ENCODE data around the gene C1orf167. TPM values are rescaled to one million over a fixed set of nuclear protein-coding genes. Genes with fewer than 3 reads are reported as not detected.

Gene C1orf167
- total and polyA plus RNA-seq, 2 experiments from 2014 or later, result 1.7 to 2.2 TPM

- no peak overlapping the region for H3K4me3 Mint-ChIP-seq
- peak overlapping the region; percentile 96 for H3K27ac ChIP-seq (ENCODE audit: low read depth)
- peak; percentile 79 for DNase-seq (ENCODE audit: low spot score)
- H3F3A ChIP-seq (replicated peaks; ENCODE audit: low read depth), result peaks cover 22% of the 10 kb centered on the region
- H3K9me2 ChIP-seq (ENCODE audit: insufficient read depth), result no peaks in the 10 kb centered on the region
- no peaks in the 10 kb centered on the region for H4K20me1 ChIP-seq (replicated peaks; ENCODE audit: insufficient read depth)
- H3K9me3 Mint-ChIP-seq, result no peaks in the 10 kb centered on the region
- peaks cover 37% of the 10 kb centered on the region for H3K4me1 Mint-ChIP-seq
- 0 out of 2 replicates have a peak overlapping the region, but pooled peaks have one; percentile 23 for H2AFZ ChIP-seq
- TF ChIP-seq POLR2AphosphoS5 (IDR thresholded peaks at IDR 0.05; ENCODE audit: low read depth), result no peak
- TF ChIP-seq STAT1 (IDR thresholded peaks at IDR 0.05; ENCODE audit: unreplicated experiment), result no peak
- TF ChIP-seq JUNB (IDR thresholded peaks at IDR 0.05; ENCODE audit: unreplicated experiment), result no peak
- no peak for TF ChIP-seq CTCF (conservative IDR thresholded peaks at IDR 0.05; ENCODE audit: low read depth in 2 of 2)
- TF ChIP-seq ETS1 (IDR thresholded peaks at IDR 0.05), result no peak
- TF ChIP-seq, protein P1, sequence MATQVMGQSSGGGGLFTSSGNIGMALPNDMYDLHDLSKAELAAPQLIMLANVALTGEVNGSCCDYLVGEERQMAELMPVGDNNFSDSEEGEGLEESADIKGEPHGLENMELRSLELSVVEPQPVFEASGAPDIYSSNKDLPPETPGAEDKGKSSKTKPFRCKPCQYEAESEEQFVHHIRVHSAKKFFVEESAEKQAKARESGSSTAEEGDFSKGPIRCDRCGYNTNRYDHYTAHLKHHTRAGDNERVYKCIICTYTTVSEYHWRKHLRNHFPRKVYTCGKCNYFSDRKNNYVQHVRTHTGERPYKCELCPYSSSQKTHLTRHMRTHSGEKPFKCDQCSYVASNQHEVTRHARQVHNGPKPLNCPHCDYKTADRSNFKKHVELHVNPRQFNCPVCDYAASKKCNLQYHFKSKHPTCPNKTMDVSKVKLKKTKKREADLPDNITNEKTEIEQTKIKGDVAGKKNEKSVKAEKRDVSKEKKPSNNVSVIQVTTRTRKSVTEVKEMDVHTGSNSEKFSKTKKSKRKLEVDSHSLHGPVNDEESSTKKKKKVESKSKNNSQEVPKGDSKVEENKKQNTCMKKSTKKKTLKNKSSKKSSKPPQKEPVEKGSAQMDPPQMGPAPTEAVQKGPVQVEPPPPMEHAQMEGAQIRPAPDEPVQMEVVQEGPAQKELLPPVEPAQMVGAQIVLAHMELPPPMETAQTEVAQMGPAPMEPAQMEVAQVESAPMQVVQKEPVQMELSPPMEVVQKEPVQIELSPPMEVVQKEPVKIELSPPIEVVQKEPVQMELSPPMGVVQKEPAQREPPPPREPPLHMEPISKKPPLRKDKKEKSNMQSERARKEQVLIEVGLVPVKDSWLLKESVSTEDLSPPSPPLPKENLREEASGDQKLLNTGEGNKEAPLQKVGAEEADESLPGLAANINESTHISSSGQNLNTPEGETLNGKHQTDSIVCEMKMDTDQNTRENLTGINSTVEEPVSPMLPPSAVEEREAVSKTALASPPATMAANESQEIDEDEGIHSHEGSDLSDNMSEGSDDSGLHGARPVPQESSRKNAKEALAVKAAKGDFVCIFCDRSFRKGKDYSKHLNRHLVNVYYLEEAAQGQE (IDR thresholded peaks at IDR 0.05; ENCODE audit: unreplicated experiment), result no peak
- no peak for TF ChIP-seq NANOG (IDR thresholded peaks at IDR 0.05; ENCODE audit: borderline replicate concordance)
- no peak for TF ChIP-seq EZH2phosphoT487 (IDR thresholded peaks at IDR 0.05; ENCODE audit: unreplicated experiment)
- no peak for TF ChIP-seq CREB1 (CRISPR knock-in tag; IDR thresholded peaks at IDR 0.05; ENCODE audit: low read depth)
- TF ChIP-seq, protein P2, sequence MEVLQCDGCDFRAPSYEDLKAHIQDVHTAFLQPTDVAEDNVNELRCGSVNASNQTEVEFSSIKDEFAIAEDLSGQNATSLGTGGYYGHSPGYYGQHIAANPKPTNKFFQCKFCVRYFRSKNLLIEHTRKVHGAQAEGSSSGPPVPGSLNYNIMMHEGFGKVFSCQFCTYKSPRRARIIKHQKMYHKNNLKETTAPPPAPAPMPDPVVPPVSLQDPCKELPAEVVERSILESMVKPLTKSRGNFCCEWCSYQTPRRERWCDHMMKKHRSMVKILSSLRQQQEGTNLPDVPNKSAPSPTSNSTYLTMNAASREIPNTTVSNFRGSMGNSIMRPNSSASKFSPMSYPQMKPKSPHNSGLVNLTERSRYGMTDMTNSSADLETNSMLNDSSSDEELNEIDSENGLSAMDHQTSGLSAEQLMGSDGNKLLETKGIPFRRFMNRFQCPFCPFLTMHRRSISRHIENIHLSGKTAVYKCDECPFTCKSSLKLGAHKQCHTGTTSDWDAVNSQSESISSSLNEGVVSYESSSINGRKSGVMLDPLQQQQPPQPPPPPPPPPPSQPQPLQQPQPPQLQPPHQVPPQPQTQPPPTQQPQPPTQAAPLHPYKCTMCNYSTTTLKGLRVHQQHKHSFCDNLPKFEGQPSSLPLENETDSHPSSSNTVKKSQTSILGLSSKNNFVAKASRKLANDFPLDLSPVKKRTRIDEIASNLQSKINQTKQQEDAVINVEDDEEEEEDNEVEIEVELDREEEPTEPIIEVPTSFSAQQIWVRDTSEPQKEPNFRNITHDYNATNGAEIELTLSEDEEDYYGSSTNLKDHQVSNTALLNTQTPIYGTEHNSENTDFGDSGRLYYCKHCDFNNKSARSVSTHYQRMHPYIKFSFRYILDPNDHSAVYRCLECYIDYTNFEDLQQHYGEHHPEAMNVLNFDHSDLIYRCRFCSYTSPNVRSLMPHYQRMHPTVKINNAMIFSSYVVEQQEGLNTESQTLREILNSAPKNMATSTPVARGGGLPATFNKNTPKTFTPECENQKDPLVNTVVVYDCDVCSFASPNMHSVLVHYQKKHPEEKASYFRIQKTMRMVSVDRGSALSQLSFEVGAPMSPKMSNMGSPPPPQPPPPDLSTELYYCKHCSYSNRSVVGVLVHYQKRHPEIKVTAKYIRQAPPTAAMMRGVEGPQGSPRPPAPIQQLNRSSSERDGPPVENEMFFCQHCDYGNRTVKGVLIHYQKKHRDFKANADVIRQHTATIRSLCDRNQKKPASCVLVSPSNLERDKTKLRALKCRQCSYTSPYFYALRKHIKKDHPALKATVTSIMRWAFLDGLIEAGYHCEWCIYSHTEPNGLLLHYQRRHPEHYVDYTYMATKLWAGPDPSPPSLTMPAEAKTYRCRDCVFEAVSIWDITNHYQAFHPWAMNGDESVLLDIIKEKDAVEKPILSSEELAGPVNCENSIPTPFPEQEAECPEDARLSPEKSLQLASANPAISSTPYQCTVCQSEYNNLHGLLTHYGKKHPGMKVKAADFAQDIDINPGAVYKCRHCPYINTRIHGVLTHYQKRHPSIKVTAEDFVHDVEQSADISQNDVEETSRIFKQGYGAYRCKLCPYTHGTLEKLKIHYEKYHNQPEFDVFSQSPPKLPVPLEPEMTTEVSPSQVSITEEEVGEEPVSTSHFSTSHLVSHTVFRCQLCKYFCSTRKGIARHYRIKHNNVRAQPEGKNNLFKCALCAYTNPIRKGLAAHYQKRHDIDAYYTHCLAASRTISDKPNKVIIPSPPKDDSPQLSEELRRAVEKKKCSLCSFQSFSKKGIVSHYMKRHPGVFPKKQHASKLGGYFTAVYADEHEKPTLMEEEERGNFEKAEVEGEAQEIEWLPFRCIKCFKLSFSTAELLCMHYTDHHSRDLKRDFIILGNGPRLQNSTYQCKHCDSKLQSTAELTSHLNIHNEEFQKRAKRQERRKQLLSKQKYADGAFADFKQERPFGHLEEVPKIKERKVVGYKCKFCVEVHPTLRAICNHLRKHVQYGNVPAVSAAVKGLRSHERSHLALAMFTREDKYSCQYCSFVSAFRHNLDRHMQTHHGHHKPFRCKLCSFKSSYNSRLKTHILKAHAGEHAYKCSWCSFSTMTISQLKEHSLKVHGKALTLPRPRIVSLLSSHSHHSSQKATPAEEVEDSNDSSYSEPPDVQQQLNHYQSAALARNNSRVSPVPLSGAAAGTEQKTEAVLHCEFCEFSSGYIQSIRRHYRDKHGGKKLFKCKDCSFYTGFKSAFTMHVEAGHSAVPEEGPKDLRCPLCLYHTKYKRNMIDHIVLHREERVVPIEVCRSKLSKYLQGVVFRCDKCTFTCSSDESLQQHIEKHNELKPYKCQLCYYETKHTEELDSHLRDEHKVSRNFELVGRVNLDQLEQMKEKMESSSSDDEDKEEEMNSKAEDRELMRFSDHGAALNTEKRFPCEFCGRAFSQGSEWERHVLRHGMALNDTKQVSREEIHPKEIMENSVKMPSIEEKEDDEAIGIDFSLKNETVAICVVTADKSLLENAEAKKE (CRISPR knock-in tag; IDR thresholded peaks at IDR 0.05), result no peak
- no peak for TF ChIP-seq ZNF114 (CRISPR knock-in tag; IDR thresholded peaks at IDR 0.05)
- no peak for TF ChIP-seq ZNF331 (CRISPR knock-in tag; IDR thresholded peaks at IDR 0.05; ENCODE audit: low read depth)
- no peak for TF ChIP-seq EZH2 (IDR thresholded peaks at IDR 0.05; ENCODE audit: low read depth, unreplicated experiment)
- H3K27me3 ChIP-seq (ENCODE audit: insufficient read depth), result no peaks in the 10 kb centered on the region
- no peaks in the 10 kb centered on the region for H3K36me3 ChIP-seq (ENCODE audit: insufficient read depth)
- peaks cover 9% of the 10 kb centered on the region; the same call in 1 of the 3 replicates for H3K36me3 Mint-ChIP-seq (ENCODE audit: low read depth)
- peak; percentile 52 for ATAC-seq
- peaks cover 38% of the 10 kb centered on the region for H3K4me1 ChIP-seq (ENCODE audit: insufficient read depth)
- peak overlapping the region; percentile 68 for H3K4me2 ChIP-seq
- H3K4me3 ChIP-seq, result peak overlapping the region; percentile 9; the same call in 1 of the 2 replicates
- no peaks in the 10 kb centered on the region for H3K79me2 ChIP-seq (replicated peaks; ENCODE audit: insufficient read depth)
- peaks cover 7% of the 10 kb centered on the region for H3K27me3 Mint-ChIP-seq (ENCODE audit: insufficient read depth, low read depth, poor library complexity)
- no peak overlapping the region; the same call in 1 of the 2 replicates for H3K27ac Mint-ChIP-seq
Measured at GRCh38 chr1:11787251-11787803, 25.3 kb downstream of the C1orf167 start.
